HepG2 (cell line): ENCODE results near the gene HES1. TPM values are rescaled to one million over a fixed set of nuclear protein-coding genes. Genes with fewer than 3 reads are reported as not detected.

Source experiments
- ATRX ChIP-seq: sonication (generic); formaldehyde crosslinking; IDR thresholded peaks from 2 replicates; pipeline ENCODE4 v1.4.0; 2020; ENCODE audit warnings: missing genetic modification reagents, borderline replicate concordance
- GABPA ChIP-seq, 2 experiments: IDR thresholded peaks; 2 replicates each; pipeline ENCODE4 v1.6.1; 2011 to 2016; ENCODE audit warnings: low read depth in 2 of 2, low read length in 1 of 2, missing biosample characterization in 1 of 2, missing genetic modification characterization in 1 of 2
- GABPB1 ChIP-seq: IDR thresholded peaks from 2 replicates; pipeline ENCODE4 v1.6.1; 2016; ENCODE audit warnings: mild to moderate bottlenecking, missing genetic modification reagents, moderate library complexity, missing compliant biosample characterization
- MXI1 ChIP-seq: IDR thresholded peaks from 3 replicates; pipeline ENCODE4 v1.6.1; 2012; ENCODE audit warnings: low read depth, low read length, inconsistent platforms, borderline replicate concordance
- PCBP2 ChIP-seq: fragments of 200-400 bp; formaldehyde crosslinking; optimal IDR thresholded peaks from 2 replicates; pipeline ENCODE3; 2018; ENCODE audit warnings: low read length, low read depth; ENCODE audit not compliant: poor library complexity, severe bottlenecking
- PPARG ChIP-seq: conservative IDR thresholded peaks from 2 replicates; pipeline ENCODE4 v1.6.1; 2016; ENCODE audit warnings: missing biosample characterization, missing genetic modification reagents
- SIX1 ChIP-seq: sonication (generic); formaldehyde crosslinking; IDR thresholded peaks from 2 replicates; pipeline ENCODE4 v1.4.0; 2020; ENCODE audit warnings: missing genetic modification reagents, borderline replicate concordance
- SMARCE1 ChIP-seq: fragments of 450-650 bp; IDR thresholded peaks from 2 replicates; pipeline ENCODE4 v1.6.1; 2017; ENCODE audit warnings: borderline replicate concordance
- TAF1 ChIP-seq: sonication (generic); formaldehyde crosslinking; IDR thresholded peaks from 2 replicates; pipeline ENCODE4 v1.4.0; 2020; ENCODE audit warnings: missing genetic modification reagents
- TARDBP ChIP-seq: sonication (generic); formaldehyde crosslinking; IDR thresholded peaks from 2 replicates; pipeline ENCODE4 v1.8.0; 2022; ENCODE audit warnings: mild to moderate bottlenecking, missing genetic modification reagents
- TEAD2 ChIP-seq: sonication (generic); formaldehyde crosslinking; IDR thresholded peaks from 2 replicates; pipeline ENCODE4 v1.9.0; 2021; ENCODE audit warnings: missing genetic modification reagents
- ZNF12 ChIP-seq: sonication (generic); formaldehyde crosslinking; IDR thresholded peaks from 2 replicates; pipeline ENCODE4 v1.5.0; 2020; ENCODE audit warnings: missing genetic modification reagents
- ZNF205 ChIP-seq: IDR thresholded peaks from 2 replicates; pipeline ENCODE4 v1.6.1; 2018; ENCODE audit warnings: missing biosample characterization, missing genetic modification reagents
- ZNF414 ChIP-seq: sonication (generic); formaldehyde crosslinking; IDR thresholded peaks from 2 replicates; pipeline ENCODE4 v1.5.0; 2020; ENCODE audit warnings: missing genetic modification reagents
- ZNF629 ChIP-seq: sonication (generic); formaldehyde crosslinking; conservative IDR thresholded peaks from 2 replicates; pipeline ENCODE4 v1.5.0; 2020; ENCODE audit warnings: missing genetic modification reagents
- polyA plus RNA-seq, 8 experiments: library from polyadenylated mRNA; depleted of rRNA in 3 of 8; stranded (reverse) in 7 of 8; unstranded in 1 of 8; fragments of >200 nt; fragmentation: Illumina TruSeq in 4 of 8; extraction: Trizol in 4 of 8; gene quantifications; 2 replicates each; pipeline versions ENCODE4 v1.2.1 to v1.2.3, GENCODE V29; 2011 to 2016; ENCODE audit warnings: low read depth in 4 of 8, missing spikeins in 1 of 8, mixed read lengths in 1 of 8; ENCODE audit not compliant: insufficient read depth in 1 of 8
- total RNA-seq, 5 experiments: library from RNA; depleted of rRNA; stranded (reverse); fragments of >200 nt; fragmentation: Illumina TruSeq; extraction: Trizol; gene quantifications; 2 replicates each; pipeline ENCODE4 v1.2.3, GENCODE V29; 2016; ENCODE audit warnings: low read depth in 1 of 5
- TF ChIP-seq, protein P1 (sequence below): sonication (generic); formaldehyde crosslinking; IDR thresholded peaks from 2 replicates; pipeline ENCODE4 v1.5.1; 2020; ENCODE audit warnings: mild to moderate bottlenecking, missing genetic modification reagents, borderline replicate concordance
- TF ChIP-seq, protein P2 (sequence below): sonication (generic); formaldehyde crosslinking; IDR thresholded peaks from 2 replicates; pipeline ENCODE4 v1.5.1; 2020; ENCODE audit warnings: mild to moderate bottlenecking, missing genetic modification reagents
- TF ChIP-seq, protein P3 (sequence below): sonication (generic); formaldehyde crosslinking; IDR thresholded peaks from 2 replicates; pipeline ENCODE4 v1.8.0; 2022; ENCODE audit warnings: mild to moderate bottlenecking, missing genetic modification reagents, moderate library complexity

The HES1 gene
- total and polyA plus RNA-seq, 2 of the 13 experiments (the other 11 are each of a cell fraction or from before 2014, with no cell fraction given), result 15.4 to 19.8 TPM

GRCh38 chr3:194095464-194095863, 40.5 kb upstream of the HES1 start (continued):
- TF ChIP-seq, protein P1, sequence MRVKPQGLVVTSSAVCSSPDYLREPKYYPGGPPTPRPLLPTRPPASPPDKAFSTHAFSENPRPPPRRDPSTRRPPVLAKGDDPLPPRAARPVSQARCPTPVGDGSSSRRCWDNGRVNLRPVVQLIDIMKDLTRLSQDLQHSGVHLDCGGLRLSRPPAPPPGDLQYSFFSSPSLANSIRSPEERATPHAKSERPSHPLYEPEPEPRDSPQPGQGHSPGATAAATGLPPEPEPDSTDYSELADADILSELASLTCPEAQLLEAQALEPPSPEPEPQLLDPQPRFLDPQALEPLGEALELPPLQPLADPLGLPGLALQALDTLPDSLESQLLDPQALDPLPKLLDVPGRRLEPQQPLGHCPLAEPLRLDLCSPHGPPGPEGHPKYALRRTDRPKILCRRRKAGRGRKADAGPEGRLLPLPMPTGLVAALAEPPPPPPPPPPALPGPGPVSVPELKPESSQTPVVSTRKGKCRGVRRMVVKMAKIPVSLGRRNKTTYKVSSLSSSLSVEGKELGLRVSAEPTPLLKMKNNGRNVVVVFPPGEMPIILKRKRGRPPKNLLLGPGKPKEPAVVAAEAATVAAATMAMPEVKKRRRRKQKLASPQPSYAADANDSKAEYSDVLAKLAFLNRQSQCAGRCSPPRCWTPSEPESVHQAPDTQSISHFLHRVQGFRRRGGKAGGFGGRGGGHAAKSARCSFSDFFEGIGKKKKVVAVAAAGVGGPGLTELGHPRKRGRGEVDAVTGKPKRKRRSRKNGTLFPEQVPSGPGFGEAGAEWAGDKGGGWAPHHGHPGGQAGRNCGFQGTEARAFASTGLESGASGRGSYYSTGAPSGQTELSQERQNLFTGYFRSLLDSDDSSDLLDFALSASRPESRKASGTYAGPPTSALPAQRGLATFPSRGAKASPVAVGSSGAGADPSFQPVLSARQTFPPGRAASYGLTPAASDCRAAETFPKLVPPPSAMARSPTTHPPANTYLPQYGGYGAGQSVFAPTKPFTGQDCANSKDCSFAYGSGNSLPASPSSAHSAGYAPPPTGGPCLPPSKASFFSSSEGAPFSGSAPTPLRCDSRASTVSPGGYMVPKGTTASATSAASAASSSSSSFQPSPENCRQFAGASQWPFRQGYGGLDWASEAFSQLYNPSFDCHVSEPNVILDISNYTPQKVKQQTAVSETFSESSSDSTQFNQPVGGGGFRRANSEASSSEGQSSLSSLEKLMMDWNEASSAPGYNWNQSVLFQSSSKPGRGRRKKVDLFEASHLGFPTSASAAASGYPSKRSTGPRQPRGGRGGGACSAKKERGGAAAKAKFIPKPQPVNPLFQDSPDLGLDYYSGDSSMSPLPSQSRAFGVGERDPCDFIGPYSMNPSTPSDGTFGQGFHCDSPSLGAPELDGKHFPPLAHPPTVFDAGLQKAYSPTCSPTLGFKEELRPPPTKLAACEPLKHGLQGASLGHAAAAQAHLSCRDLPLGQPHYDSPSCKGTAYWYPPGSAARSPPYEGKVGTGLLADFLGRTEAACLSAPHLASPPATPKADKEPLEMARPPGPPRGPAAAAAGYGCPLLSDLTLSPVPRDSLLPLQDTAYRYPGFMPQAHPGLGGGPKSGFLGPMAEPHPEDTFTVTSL (CRISPR knock-in tag), result no peak
- TF ChIP-seq TEAD2 (no peak), ATRX (CRISPR knock-in tag) (no peak), MXI1 (no peak), GABPA (IDR thresholded peaks at IDR 0.05; ENCODE audit: low read depth, low read length) (peak; percentile 37), GABPA (CRISPR knock-in tag; IDR thresholded peaks at IDR 0.05; ENCODE audit: low read depth) (peak; percentile 87), GABPB1 (CRISPR knock-in tag) (peak; percentile 62), ZNF205 (CRISPR knock-in tag) (no peak), ZNF414 (CRISPR knock-in tag) (no peak), PPARG (CRISPR knock-in tag) (no peak), TARDBP (CRISPR knock-in tag) (no peak), ZNF629 (no peak), ZNF12 (CRISPR knock-in tag) (no peak), SMARCE1 (no peak), PCBP2 (no peak), TAF1 (CRISPR knock-in tag) (no peak), SIX1 (CRISPR knock-in tag) (peak; percentile 56; the same call in 1 of the 2 replicates)
- TF ChIP-seq, protein P2, sequence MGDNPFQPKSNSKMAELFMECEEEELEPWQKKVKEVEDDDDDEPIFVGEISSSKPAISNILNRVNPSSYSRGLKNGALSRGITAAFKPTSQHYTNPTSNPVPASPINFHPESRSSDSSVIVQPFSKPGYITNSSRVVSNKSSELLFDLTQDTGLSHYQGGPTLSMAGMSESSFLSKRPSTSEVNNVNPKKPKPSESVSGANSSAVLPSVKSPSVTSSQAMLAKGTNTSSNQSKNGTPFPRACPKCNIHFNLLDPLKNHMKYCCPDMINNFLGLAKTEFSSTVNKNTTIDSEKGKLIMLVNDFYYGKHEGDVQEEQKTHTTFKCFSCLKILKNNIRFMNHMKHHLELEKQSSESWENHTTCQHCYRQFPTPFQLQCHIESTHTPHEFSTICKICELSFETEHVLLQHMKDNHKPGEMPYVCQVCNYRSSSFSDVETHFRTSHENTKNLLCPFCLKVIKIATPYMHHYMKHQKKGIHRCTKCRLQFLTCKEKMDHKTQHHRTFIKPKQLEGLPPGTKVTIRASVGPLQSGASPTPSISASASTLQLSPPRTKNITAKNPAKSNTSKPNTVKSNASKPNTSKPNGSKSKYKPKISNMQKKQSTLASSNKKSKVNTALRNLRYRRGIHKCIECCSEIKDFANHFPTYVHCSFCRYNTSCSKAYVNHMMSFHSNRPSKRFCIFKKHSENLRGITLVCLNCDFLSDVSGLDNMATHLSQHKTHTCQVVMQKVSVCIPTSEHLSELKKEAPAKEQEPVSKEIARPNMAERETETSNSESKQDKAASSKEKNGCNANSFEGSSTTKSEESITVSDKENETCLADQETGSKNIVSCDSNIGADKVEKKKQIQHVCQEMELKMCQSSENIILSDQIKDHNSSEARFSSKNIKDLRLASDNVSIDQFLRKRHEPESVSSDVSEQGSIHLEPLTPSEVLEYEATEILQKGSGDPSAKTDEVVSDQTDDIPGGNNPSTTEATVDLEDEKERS (CRISPR knock-in tag), result no peak
- TF ChIP-seq, protein P3, sequence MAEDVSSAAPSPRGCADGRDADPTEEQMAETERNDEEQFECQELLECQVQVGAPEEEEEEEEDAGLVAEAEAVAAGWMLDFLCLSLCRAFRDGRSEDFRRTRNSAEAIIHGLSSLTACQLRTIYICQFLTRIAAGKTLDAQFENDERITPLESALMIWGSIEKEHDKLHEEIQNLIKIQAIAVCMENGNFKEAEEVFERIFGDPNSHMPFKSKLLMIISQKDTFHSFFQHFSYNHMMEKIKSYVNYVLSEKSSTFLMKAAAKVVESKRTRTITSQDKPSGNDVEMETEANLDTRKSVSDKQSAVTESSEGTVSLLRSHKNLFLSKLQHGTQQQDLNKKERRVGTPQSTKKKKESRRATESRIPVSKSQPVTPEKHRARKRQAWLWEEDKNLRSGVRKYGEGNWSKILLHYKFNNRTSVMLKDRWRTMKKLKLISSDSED (CRISPR knock-in tag), result no peak
